GM19463 (cell line): ENCODE data around the gene BRD7.

Experiments
- ATAC-seq: cut with Tn5 transposase; IDR thresholded peaks from one replicate; pipeline ENCODE4 v1.9.1; 2021; ENCODE audit warnings: mild to moderate bottlenecking, moderate library complexity; ENCODE audit not compliant: unreplicated experiment

BRD7 gene

GRCh38 chr16:50390371-50390771, 21.6 kb upstream of the BRD7 start:
- ATAC-seq = no peak

- no peak for ATAC-seq
Observed at GRCh38 chr16:50389900-50390299, 21.1 kb upstream of the BRD7 start.

- ATAC-seq = no peak
Observed at GRCh38 chr16:50388496-50388895, 19.7 kb upstream of the BRD7 start.

GRCh38 chr16:50386774-50387173, 18.0 kb upstream of the BRD7 start:
- ATAC-seq = no peak

- no peak for ATAC-seq
Observed at GRCh38 chr16:50386139-50386538, 17.4 kb upstream of the BRD7 start.

GRCh38 chr16:50384500-50385135, 15.8 kb upstream of the BRD7 start:
- no peak for ATAC-seq

GRCh38 chr16:50381679-50382440, 13.1 kb upstream of the BRD7 start:
- no peak for ATAC-seq

- ATAC-seq = no peak
Observed at GRCh38 chr16:50378417-50378816, 9.6 kb upstream of the BRD7 start.

GRCh38 chr16:50377001-50377400, 8.2 kb upstream of the BRD7 start:
- ATAC-seq = no peak

- no peak for ATAC-seq
Observed at GRCh38 chr16:50373780-50374179, 5.0 kb upstream of the BRD7 start.

GRCh38 chr16:50373345-50373701, 4.5 kb upstream of the BRD7 start:
- no peak for ATAC-seq

- ATAC-seq = no peak
Observed at GRCh38 chr16:50372611-50373344, 4.0 kb upstream of the BRD7 start.

GRCh38 chr16:50371936-50372595, 3.3 kb upstream of the BRD7 start:
- no peak for ATAC-seq

GRCh38 chr16:50371036-50371716, 2.4 kb upstream of the BRD7 start:
- ATAC-seq = no peak

- ATAC-seq = no peak
Observed at GRCh38 chr16:50369133-50369804, 481 bp upstream of the BRD7 start.

GRCh38 chr16:50367777-50368409, 895 bp downstream of the BRD7 start:
- ATAC-seq = no peak

GRCh38 chr16:50365791-50366575, 2.8 kb downstream of the BRD7 start:
- no peak for ATAC-seq

- no peak for ATAC-seq
Observed at GRCh38 chr16:50363656-50364055, 5.1 kb downstream of the BRD7 start.

- no peak for ATAC-seq
Observed at GRCh38 chr16:50360779-50361178, 8.0 kb downstream of the BRD7 start.
